ENCODE results near the gene MGAT5B.

Gene MGAT5B

GRCh38 chr17:76938009-76938408 is 69.8 kb downstream of the MGAT5B start:
- Histone ChIP-seq H3K36me3 (peaks cover 34% of the 10 kb centered on the region), H3K27me3 (ENCODE audit: insufficient read depth, low read depth, severe bottlenecking) (no peaks in the 10 kb centered on the region), H3K9me3 (ENCODE audit: severe bottlenecking) (no peaks in the 10 kb centered on the region), H3K4me3 (ENCODE audit: low read depth, low read length) (no peak overlapping the region), H3K27ac (no peak overlapping the region)
- no peak for DNase-seq
- no peak for TF ChIP-seq CTCF (IDR thresholded peaks at IDR 0.05; ENCODE audit: low read depth, low read length)

- peaks cover 29% of the 10 kb centered on the region for H3K36me3 ChIP-seq
- H3K27me3 ChIP-seq (ENCODE audit: insufficient read depth, low read depth, severe bottlenecking) = no peaks in the 10 kb centered on the region
- H3K9me3 ChIP-seq (ENCODE audit: severe bottlenecking) = no peaks in the 10 kb centered on the region
- no peak overlapping the region for H3K4me3 ChIP-seq (ENCODE audit: low read depth, low read length)
- H3K27ac ChIP-seq = no peak overlapping the region
- no peak for TF ChIP-seq CTCF (IDR thresholded peaks at IDR 0.05; ENCODE audit: low read depth, low read length)
- DNase-seq = no peak
These were observed 72.1 kb downstream of the MGAT5B start for GRCh38 chr17:76940295-76940694.

- peak; percentile 66 for DNase-seq
- TF ChIP-seq CTCF (IDR thresholded peaks at IDR 0.05; ENCODE audit: low read depth, low read length) = peak; percentile 63
- no peaks in the 10 kb centered on the region for H3K27me3 ChIP-seq (ENCODE audit: insufficient read depth, low read depth, severe bottlenecking)
- H3K9me3 ChIP-seq (ENCODE audit: severe bottlenecking) = no peaks in the 10 kb centered on the region
- H3K27ac ChIP-seq = no peak overlapping the region
- peaks cover 29% of the 10 kb centered on the region for H3K36me3 ChIP-seq
- H3K4me3 ChIP-seq (ENCODE audit: low read depth, low read length) = no peak overlapping the region
These were observed 72.6 kb downstream of the MGAT5B start for GRCh38 chr17:76940738-76941350.

- H3K36me3 ChIP-seq = peaks cover 28% of the 10 kb centered on the region
- TF ChIP-seq CTCF (IDR thresholded peaks at IDR 0.05; ENCODE audit: low read depth, low read length) = no peak
- DNase-seq = no peak
- H3K27ac ChIP-seq = peak overlapping the region; percentile 72
- H3K4me3 ChIP-seq (ENCODE audit: low read depth, low read length) = no peak overlapping the region
- no peaks in the 10 kb centered on the region for H3K27me3 ChIP-seq (ENCODE audit: insufficient read depth, low read depth, severe bottlenecking)
- no peaks in the 10 kb centered on the region for H3K9me3 ChIP-seq (ENCODE audit: severe bottlenecking)
These were observed 75.0 kb downstream of the MGAT5B start for GRCh38 chr17:76943202-76943601.

- peak; percentile 94 for DNase-seq
- TF ChIP-seq CTCF (IDR thresholded peaks at IDR 0.05; ENCODE audit: low read depth, low read length) = no peak
- H3K9me3 ChIP-seq (ENCODE audit: severe bottlenecking) = no peaks in the 10 kb centered on the region
- peak overlapping the region; percentile 21 for H3K4me3 ChIP-seq (ENCODE audit: low read depth, low read length)
- H3K36me3 ChIP-seq = peaks cover 28% of the 10 kb centered on the region
- H3K27ac ChIP-seq = peak overlapping the region; percentile 72
- no peaks in the 10 kb centered on the region for H3K27me3 ChIP-seq (ENCODE audit: insufficient read depth, low read depth, severe bottlenecking)
These were observed 75.6 kb downstream of the MGAT5B start for GRCh38 chr17:76943781-76944213.

GRCh38 chr17:76944477-76944876 is 76.3 kb downstream of the MGAT5B start:
- Histone ChIP-seq H3K4me3 (ENCODE audit: low read depth, low read length) (peak overlapping the region; percentile 21), H3K9me3 (ENCODE audit: severe bottlenecking) (no peaks in the 10 kb centered on the region), H3K36me3 (peaks cover 26% of the 10 kb centered on the region), H3K27me3 (ENCODE audit: insufficient read depth, low read depth, severe bottlenecking) (no peaks in the 10 kb centered on the region), H3K27ac (peak overlapping the region; percentile 72)
- peak; percentile 79 for DNase-seq
- TF ChIP-seq CTCF (IDR thresholded peaks at IDR 0.05; ENCODE audit: low read depth, low read length) = no peak

All from WERI-Rb-1 (cell line).